ENCODE results near the gene GPR25. TPM values are rescaled to one million over a fixed set of nuclear protein-coding genes. Genes with fewer than 3 reads are reported as not detected.

GPR25 gene
- total RNA-seq, 3 donors from 2014 or later = 0.29 TPM; not detected in 2

DNA sequence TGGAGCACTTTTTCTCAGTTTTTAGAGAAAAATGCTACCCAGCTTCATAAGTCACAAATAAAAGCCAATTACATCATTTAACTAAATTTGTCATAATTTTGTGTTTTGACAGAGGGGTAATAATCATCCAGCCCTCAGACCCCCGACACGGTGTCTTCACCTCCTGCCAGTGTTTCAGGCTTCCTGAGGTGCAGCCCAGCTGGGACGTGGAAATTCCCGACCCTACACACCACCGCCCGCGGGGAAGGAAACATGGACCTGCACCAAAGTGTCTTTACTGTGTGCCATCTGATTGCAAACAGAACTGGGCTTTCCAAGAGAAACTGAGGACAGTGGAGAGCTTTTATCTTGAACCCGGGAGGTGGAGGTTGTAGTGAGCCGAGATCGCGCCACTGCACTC lies 14.3 kb downstream of the GPR25 start:
- DNase-seq (ENCODE audit: low spot score in 2 of 2) = no peak
- H3K9me3 ChIP-seq = no peaks in the 10 kb centered on the region
- H3K36me3 ChIP-seq = no peaks in the 10 kb centered on the region
- no peak overlapping the region for H3K4me3 ChIP-seq
- intact Hi-C loops (cut with DNase I; ENCODE audit: low total_unique reads) = no loop called here
- TF ChIP-seq, protein P1, sequence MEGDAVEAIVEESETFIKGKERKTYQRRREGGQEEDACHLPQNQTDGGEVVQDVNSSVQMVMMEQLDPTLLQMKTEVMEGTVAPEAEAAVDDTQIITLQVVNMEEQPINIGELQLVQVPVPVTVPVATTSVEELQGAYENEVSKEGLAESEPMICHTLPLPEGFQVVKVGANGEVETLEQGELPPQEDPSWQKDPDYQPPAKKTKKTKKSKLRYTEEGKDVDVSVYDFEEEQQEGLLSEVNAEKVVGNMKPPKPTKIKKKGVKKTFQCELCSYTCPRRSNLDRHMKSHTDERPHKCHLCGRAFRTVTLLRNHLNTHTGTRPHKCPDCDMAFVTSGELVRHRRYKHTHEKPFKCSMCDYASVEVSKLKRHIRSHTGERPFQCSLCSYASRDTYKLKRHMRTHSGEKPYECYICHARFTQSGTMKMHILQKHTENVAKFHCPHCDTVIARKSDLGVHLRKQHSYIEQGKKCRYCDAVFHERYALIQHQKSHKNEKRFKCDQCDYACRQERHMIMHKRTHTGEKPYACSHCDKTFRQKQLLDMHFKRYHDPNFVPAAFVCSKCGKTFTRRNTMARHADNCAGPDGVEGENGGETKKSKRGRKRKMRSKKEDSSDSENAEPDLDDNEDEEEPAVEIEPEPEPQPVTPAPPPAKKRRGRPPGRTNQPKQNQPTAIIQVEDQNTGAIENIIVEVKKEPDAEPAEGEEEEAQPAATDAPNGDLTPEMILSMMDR (IDR thresholded peaks at IDR 0.05) = no peak
- TF ChIP-seq POLR2AphosphoS5 (IDR thresholded peaks at IDR 0.05) (no peak), POLR2A (IDR thresholded peaks at IDR 0.05) (no peak)
- no peaks in the 10 kb centered on the region for H3K27me3 ChIP-seq
- H3K4me1 ChIP-seq = no peaks in the 10 kb centered on the region
- no peak overlapping the region for H3K27ac ChIP-seq

DNA sequence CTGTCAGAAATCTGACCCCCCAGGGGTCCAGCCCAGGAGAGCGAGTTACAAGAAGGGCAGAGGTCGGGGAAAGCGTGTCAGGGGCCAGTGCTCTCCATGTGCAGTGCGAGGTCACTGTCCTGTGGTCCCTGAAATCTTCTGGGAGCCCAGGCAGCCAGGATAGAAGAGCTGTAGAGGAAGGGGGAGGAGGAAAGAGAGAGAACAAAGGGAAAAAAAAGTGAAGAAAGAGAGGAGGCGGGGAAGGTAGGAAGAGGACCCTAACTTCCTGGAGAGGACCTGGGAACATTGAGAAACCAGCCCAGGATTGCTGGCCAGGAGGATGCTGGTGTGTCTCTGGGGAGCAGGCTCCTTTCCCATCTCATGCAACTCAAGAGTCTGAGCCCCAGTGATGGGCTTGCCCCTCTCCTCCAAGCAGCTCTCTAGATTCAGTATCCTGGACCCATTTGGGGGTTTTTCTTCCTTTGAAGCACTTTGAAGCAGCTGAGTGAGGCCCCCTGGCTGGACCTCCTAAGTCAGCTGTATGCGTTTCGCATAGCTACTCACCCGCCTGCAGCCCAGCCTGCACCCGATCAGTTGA lies 15.1 kb downstream of the GPR25 start:
- intact Hi-C loops (cut with DNase I; ENCODE audit: low total_unique reads) = no loop called here
- H3K9me3 ChIP-seq = no peaks in the 10 kb centered on the region
- H3K27me3 ChIP-seq = no peaks in the 10 kb centered on the region
- no peaks in the 10 kb centered on the region for H3K36me3 ChIP-seq
- no peaks in the 10 kb centered on the region for H3K4me1 ChIP-seq
- H3K27ac ChIP-seq = no peak overlapping the region
- no peak for TF ChIP-seq POLR2A (IDR thresholded peaks at IDR 0.05)
- TF ChIP-seq, protein P1 (IDR thresholded peaks at IDR 0.05) = no peak
- TF ChIP-seq POLR2AphosphoS5 (IDR thresholded peaks at IDR 0.05) = no peak
- no peak for DNase-seq (ENCODE audit: low spot score in 2 of 2)
- no peak overlapping the region for H3K4me3 ChIP-seq

DNA sequence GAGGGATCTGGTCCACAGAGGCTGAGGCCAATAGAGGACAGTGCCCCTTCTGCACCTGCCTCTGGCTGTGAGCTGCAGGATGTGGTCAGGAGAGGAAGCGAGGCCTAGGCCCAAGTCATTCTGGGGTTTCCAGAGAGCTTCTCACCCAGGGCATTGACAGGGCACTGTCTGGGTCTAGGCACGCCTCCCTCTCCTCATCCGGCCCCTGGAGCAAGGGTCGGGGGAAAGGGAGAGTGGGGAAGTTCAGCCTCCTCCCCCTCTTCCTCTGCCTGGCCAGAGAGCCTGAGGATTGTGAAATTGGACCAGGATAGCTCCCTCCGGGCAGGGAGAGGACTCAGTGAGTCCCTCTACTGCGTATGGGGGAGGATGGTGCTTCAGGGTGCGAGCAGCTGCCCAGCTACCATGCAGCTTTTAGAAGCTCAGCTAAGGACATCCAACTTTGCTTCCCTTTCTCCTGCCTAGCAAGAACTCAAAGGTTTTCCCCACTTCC lies 15.6 kb downstream of the GPR25 start:
- Histone ChIP-seq H3K4me3 (no peak overlapping the region), H3K27me3 (no peaks in the 10 kb centered on the region), H3K36me3 (no peaks in the 10 kb centered on the region), H3K27ac (no peak overlapping the region), H3K9me3 (no peaks in the 10 kb centered on the region), H3K4me1 (no peaks in the 10 kb centered on the region)
- intact Hi-C loops (cut with DNase I; ENCODE audit: low total_unique reads) = no loop called here
- DNase-seq (ENCODE audit: low spot score in 2 of 2) = no peak
- TF ChIP-seq POLR2A (IDR thresholded peaks at IDR 0.05) (no peak), POLR2AphosphoS5 (IDR thresholded peaks at IDR 0.05) (no peak)
- TF ChIP-seq, protein P1 (IDR thresholded peaks at IDR 0.05) = no peak

DNA sequence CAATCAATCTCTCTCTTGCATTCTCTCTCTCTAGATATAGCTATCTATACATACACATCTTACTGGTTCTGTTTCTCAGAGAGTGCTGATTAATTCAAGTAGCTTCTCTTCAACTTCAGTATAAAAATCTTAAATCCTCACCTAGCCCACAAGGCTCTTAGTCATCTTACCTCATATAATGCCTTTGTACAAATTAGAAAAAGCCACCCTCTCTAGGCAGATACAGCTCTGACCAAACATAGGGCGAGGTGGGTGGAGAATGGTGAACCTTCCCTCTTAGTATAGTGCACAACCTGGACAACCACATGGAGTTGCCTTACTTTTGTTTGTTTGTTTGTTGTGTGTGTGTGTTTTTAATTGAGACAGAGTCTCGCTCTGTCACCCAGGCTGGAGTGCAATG lies 16.8 kb downstream of the GPR25 start:
- TF ChIP-seq, protein P1 (IDR thresholded peaks at IDR 0.05) = no peak
- no peak for TF ChIP-seq POLR2AphosphoS5 (IDR thresholded peaks at IDR 0.05)
- no peak for TF ChIP-seq POLR2A (IDR thresholded peaks at IDR 0.05)
- Histone ChIP-seq H3K27me3 (no peaks in the 10 kb centered on the region), H3K36me3 (no peaks in the 10 kb centered on the region), H3K9me3 (no peaks in the 10 kb centered on the region), H3K4me1 (no peaks in the 10 kb centered on the region), H3K4me3 (no peak overlapping the region), H3K27ac (no peak overlapping the region)
- no peak for DNase-seq (ENCODE audit: low spot score in 2 of 2)
- intact Hi-C loops (cut with DNase I; ENCODE audit: low total_unique reads) = no loop called here

DNA sequence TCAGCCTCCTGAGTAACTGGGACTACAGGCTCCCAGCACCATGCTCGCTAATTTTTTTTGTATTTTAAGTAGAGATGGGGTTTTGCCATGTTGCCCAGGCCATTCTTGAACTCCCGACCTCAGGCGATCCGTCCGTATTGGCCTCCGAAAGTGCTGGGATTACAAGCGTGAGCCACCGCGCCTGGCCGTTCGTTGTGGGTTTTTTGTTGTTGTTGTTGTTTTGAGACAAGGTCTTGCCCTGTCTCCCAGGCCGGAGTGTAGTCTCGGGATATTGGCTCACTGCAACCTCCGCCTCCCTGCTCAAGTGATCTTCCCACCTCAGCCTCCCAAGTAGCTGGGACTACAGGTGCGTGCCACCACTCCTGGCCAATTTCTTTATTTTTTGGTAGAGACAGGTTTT lies 17.2 kb downstream of the GPR25 start:
- no peak for DNase-seq (ENCODE audit: low spot score in 2 of 2)
- Histone ChIP-seq H3K36me3 (no peaks in the 10 kb centered on the region), H3K27me3 (no peaks in the 10 kb centered on the region), H3K4me3 (no peak overlapping the region), H3K4me1 (no peaks in the 10 kb centered on the region), H3K9me3 (no peaks in the 10 kb centered on the region), H3K27ac (no peak overlapping the region)
- intact Hi-C loops (cut with DNase I; ENCODE audit: low total_unique reads) = no loop called here
- TF ChIP-seq POLR2AphosphoS5 (IDR thresholded peaks at IDR 0.05) (no peak), POLR2A (IDR thresholded peaks at IDR 0.05) (no peak)
- TF ChIP-seq, protein P1 (IDR thresholded peaks at IDR 0.05) = no peak

Data from breast epithelium (tissue), 4 donors.